22Rv1 (cell line): ENCODE results near the gene EPB41.
"Not testable (repeated sequence)": the region's sequence is repeated elsewhere in the genome, so short reads cannot be mapped to it uniquely, and the experiment has no call there.

Experiments
- H3K27ac ChIP-seq: fragments of 450-650 bp; 2 replicates; pipeline ENCODE4 v1.5.1; 2017
- ZFX ChIP-seq: fragments of 450-650 bp; IDR thresholded peaks from 2 replicates; pipeline ENCODE4 v1.6.1; 2017; ENCODE audit warnings: antibody characterized with exemption, borderline replicate concordance
- TF ChIP-seq, protein P1 (sequence below): fragments of 450-650 bp; IDR thresholded peaks from 2 replicates; pipeline ENCODE4 v1.5.1; 2017; ENCODE audit warnings: mild to moderate bottlenecking

EPB41 gene

DNA sequence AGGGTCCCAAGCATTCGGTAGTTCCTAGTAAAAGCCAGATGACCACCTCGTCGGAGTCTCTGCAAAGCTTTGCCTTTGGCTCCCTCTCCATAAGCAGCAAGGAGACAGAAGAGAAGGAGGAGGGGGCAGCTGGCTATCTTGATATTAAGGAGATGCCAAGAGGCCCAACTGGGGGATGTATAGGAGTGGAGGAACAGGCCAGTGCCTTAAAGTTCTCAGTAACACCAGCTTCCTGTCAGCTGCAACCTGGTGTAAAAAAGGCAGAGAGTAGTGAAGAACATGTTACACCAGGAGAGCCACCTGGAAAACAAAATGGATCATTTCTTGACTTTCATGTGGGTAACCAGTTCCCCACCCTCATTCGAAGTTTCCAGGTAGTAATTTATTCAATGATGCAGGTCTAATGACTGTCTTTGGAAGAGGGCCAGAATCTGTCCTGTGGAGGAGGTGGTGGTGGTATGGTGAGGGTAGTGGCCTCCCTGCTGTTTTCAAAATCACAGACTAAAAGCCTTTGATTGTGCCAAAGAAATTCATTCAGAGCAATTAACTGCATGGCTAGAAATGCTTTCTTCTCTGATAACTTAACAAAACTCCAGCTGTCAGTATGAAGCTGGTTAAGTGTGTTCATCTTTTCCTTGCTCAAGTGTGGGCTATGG is 182.0 kb downstream of the EPB41 start:
- TF ChIP-seq ZFX, result no peak
- TF ChIP-seq, protein P1, sequence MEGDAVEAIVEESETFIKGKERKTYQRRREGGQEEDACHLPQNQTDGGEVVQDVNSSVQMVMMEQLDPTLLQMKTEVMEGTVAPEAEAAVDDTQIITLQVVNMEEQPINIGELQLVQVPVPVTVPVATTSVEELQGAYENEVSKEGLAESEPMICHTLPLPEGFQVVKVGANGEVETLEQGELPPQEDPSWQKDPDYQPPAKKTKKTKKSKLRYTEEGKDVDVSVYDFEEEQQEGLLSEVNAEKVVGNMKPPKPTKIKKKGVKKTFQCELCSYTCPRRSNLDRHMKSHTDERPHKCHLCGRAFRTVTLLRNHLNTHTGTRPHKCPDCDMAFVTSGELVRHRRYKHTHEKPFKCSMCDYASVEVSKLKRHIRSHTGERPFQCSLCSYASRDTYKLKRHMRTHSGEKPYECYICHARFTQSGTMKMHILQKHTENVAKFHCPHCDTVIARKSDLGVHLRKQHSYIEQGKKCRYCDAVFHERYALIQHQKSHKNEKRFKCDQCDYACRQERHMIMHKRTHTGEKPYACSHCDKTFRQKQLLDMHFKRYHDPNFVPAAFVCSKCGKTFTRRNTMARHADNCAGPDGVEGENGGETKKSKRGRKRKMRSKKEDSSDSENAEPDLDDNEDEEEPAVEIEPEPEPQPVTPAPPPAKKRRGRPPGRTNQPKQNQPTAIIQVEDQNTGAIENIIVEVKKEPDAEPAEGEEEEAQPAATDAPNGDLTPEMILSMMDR, result no peak
- H3K27ac ChIP-seq, result no peak overlapping the region

DNA sequence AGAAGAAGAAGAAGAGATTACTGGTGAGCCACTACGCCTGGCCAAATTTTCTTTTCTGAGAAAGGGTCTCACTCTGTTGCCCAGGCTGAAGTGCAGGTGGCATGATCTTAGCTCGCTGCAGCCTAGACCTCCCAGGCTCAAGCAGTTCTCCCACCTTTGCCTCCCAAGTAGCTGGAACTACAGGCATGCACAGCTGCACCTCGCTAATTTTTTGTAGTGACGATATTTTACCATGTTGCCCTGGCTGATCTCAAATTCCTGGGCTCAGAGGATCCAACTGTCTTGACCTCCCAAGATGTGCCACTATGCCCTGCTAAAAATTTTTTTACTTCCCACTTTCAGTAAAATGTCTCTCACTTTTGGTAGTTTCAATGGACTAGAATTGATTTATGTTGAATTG is 184.9 kb downstream of the EPB41 start:
- TF ChIP-seq ZFX, result no peak
- H3K27ac ChIP-seq, result no peak overlapping the region

DNA sequence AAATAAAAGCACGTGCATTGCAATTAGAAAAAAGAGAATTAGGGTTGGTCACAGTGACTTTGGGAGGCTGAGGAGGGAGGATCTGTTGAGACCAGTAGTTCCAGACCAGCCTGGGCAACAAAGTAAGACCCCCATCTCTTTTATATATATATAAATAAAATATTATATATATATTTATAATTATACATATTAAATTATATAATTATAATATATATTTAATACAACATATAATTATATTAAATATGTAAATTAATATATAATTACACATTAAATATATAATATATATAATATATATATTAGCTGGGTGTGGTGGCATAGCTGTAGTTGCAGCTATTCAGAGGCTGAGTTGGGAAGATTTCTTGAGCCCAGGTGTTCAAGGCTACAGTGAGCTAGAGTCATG is 186.1 kb downstream of the EPB41 start:
- TF ChIP-seq ZFX, result no peak
- TF ChIP-seq, protein P1, result no peak
- H3K27ac ChIP-seq, result no peak overlapping the region

DNA sequence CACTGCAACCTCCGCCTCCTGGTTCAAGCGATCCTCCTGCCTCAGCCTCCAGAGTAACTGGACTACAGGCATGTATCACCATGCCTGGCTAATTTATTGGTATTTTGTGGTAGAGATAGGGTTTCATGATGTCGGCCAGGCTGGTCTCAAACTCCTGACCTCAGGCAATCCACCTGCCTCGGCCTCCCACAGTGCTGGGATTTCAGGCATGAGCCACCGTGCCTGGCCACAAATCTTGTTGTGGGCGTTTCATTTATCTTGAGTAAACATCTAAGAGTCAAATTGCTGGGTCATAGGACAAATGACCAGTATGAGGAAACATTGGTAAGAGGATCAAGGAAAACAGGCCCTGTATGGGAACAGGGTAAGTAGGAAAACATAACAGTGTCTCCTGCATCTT is 191.5 kb downstream of the EPB41 start:
- H3K27ac ChIP-seq, result no peak overlapping the region
- TF ChIP-seq, protein P1, result no peak
- TF ChIP-seq ZFX, result no peak

DNA sequence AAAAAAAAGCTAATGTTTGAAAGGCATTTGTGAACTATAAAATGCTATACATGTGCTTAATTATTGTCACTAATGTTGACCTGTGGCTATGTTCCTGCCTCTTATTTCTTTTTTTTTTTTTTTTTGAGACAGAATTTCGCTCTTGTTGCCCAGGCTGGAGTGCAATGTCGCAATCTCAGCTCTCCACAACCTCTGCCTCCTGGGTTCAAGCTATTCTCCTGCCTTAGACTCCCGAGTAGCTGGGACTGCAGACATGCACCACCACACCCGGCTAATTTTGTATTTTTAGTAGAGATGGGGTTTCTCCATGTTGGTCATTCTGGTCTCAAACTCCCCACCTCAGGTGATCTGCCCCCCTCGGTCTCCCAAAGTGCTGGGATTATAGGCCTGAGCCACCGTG is 193.7 kb downstream of the EPB41 start:
- H3K27ac ChIP-seq, result not testable (repeated sequence)

DNA sequence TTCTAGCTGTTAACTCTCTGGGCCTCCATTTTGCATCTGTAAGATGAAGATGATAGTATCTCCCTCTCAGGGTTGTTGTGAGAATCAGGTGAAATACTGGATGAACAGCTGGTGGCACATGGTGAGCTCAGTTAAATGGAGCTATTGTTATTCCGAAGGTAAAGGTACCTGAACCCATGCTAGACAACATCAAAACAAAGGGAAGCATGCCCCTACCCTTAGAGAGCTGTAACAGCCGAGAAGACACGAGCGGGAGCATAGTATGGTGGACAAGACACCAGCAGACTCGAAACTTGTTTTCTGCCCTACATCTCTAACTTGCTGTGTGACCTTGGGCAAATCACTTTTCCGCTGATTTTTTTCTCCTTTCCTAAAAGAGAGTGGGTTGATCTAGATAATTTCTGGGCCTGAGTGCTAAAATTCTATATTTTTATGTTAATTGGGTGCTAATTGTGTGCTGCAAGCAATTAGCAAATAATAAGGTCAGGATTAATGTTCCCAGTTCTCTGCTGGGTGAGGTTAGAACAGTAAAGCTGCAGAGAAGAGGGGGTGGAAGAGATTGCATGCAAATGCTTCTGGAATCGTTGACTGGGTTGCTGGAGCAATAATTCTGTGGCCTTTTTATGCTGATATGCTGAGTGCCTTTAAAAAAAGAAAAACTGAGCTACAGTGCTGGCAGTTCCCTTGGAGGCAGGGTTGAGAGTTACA is 198.5 kb downstream of the EPB41 start:
- TF ChIP-seq ZFX, result no peak
- TF ChIP-seq, protein P1, result no peak
- no peak overlapping the region for H3K27ac ChIP-seq

DNA sequence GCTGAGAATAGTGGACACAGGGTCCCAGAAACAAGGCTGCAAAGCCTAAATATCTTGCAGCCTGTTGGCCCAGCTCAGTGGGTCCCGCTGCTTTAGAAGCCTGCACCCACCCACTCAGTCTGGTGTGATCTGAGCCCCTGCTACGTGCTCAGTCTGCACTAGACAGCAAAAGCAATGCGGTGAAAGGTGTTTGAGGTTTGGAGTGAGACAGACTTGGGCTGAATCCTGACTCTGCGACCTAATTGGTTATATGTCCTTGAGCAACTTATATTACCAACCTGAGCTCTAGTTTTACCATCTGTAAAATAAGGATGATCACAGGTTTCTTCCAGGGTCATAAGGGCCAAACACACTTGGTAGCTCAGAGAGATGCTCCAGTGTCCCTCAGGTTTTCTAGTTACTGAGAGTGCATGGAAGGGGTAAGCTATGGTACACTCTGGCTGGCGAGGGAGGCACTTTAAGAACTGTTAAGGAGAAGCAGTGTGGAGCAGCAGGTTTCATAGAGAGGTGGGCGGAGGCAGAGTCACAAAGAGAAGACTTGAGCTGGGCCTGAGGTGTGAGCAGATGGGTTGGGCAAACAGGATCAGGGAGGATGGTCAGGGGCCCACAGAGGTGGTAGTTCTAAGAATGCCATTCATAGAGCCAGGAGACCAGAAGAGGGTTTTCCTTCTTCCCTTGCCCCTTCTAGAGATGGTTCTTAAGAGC is 199.2 kb downstream of the EPB41 start:
- TF ChIP-seq, protein P1, result no peak
- TF ChIP-seq ZFX, result no peak
- H3K27ac ChIP-seq, result no peak overlapping the region

DNA sequence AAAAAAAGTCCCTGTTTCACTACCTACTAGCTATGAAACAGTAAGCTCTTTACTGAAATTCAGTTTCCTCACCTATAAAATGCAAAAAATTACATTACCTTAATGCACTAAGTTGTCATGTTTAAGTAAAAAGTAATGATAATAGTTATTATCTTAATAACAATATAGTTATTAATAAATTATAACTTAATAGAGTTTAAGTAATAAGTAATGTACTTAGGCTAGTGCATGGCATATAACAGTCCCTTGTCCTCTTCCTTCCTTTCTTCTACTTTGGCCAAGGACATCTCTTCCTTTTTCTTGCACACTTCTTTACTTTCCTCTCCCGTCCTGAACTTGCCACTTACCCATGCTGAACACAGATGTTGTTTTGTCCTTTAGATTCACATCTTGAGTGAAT is 200.3 kb downstream of the EPB41 start:
- TF ChIP-seq, protein P1, result no peak
- TF ChIP-seq ZFX, result no peak
- H3K27ac ChIP-seq, result no peak overlapping the region
